Astrocyte (in vitro differentiated cells and primary cell): ENCODE measurements around the gene UBTF. TPM values are rescaled to one million over a fixed set of nuclear protein-coding genes. Genes with fewer than 3 reads are reported as not detected.

Experiments used
- DNase-seq: peaks from one replicate; pipeline ENCODE4 v3.0.0-alpha.2; 2010; ENCODE audit warnings: low read depth
- FAIRE-seq: peaks from 2 replicates; lab custom pipeline; 2011; peaks lifted over from hg19 to GRCh38; lab: Jason Lieb, UNC
- H2AFZ ChIP-seq: 2 replicates; pipeline ENCODE4 v1.6.0; 2012; ENCODE audit warnings: low read depth, low read length, inconsistent platforms
- H3K27ac ChIP-seq: 2 replicates; pipeline ENCODE4 v1.5.1; 2011; ENCODE audit warnings: low read depth, low read length, inconsistent platforms
- H3K27me3 ChIP-seq: 2 replicates; pipeline ENCODE4 v1.6.0; 2011; ENCODE audit warnings: low read length, inconsistent platforms; ENCODE audit not compliant: insufficient read depth
- H3K36me3 ChIP-seq: 2 replicates; pipeline ENCODE4 v1.5.1; 2011; ENCODE audit warnings: low read length, inconsistent platforms; ENCODE audit not compliant: insufficient read depth
- H3K4me1 ChIP-seq: 2 replicates; pipeline ENCODE4 v1.5.1; 2011; ENCODE audit warnings: low read length, inconsistent platforms; ENCODE audit not compliant: insufficient read depth
- H3K4me2 ChIP-seq: 2 replicates; pipeline ENCODE4 v1.6.0; 2012; ENCODE audit warnings: low read length, inconsistent platforms
- H3K4me3 ChIP-seq: 2 replicates; pipeline ENCODE4 v1.5.1; 2011; ENCODE audit warnings: low read depth, mild to moderate bottlenecking, low read length, inconsistent platforms; ENCODE audit not compliant: insufficient read depth
- H3K79me2 ChIP-seq: 2 replicates; pipeline ENCODE4 v1.6.0; 2012; ENCODE audit warnings: mild to moderate bottlenecking, low read length, inconsistent platforms; ENCODE audit not compliant: insufficient read depth
- H3K9ac ChIP-seq: 2 replicates; pipeline ENCODE4 v1.6.0; 2012; ENCODE audit warnings: mild to moderate bottlenecking, low read length, inconsistent platforms
- H3K9me3 ChIP-seq: 2 replicates; pipeline ENCODE4 v1.5.1; 2012; ENCODE audit warnings: low read depth, mild to moderate bottlenecking, low read length, inconsistent platforms; ENCODE audit not compliant: insufficient read depth
- H4K20me1 ChIP-seq: 2 replicates; pipeline ENCODE4 v1.6.0; 2012; ENCODE audit warnings: low read length, inconsistent platforms; ENCODE audit not compliant: insufficient read depth
- H3K27ac Mint-ChIP-seq: one replicate; pipeline ENCODE4 v1.8.0; 2021; ENCODE audit warnings: mild to moderate bottlenecking, mixed read lengths; ENCODE audit not compliant: unreplicated experiment
- H3K27me3 Mint-ChIP-seq: one replicate; pipeline ENCODE4 v1.8.0; 2021; ENCODE audit warnings: low read depth, mixed read lengths; ENCODE audit not compliant: unreplicated experiment
- H3K36me3 Mint-ChIP-seq: one replicate; pipeline ENCODE4 v1.8.0; 2021; ENCODE audit warnings: low read depth, mixed read lengths; ENCODE audit not compliant: unreplicated experiment
- H3K4me1 Mint-ChIP-seq: one replicate; pipeline ENCODE4 v1.8.0; 2021; ENCODE audit warnings: low read depth, mixed read lengths; ENCODE audit not compliant: unreplicated experiment
- H3K4me3 Mint-ChIP-seq: one replicate; pipeline ENCODE4 v1.8.0; 2021; ENCODE audit warnings: mild to moderate bottlenecking, moderate library complexity, mixed read lengths; ENCODE audit not compliant: unreplicated experiment
- H3K9me3 Mint-ChIP-seq: one replicate; pipeline ENCODE4 v1.8.0; 2021; ENCODE audit warnings: mild to moderate bottlenecking, mixed read lengths; ENCODE audit not compliant: unreplicated experiment
- CTCF ChIP-seq: IDR thresholded peaks from 2 replicates; pipeline ENCODE4 v1.5.1; 2011; ENCODE audit warnings: low read depth, mild to moderate bottlenecking, inconsistent platforms, low read length, moderate library complexity; ENCODE audit not compliant: insufficient read depth
- EZH2 ChIP-seq: IDR thresholded peaks from 2 replicates; pipeline ENCODE4 v1.6.1; 2012; ENCODE audit warnings: mild to moderate bottlenecking, low read length, inconsistent platforms; ENCODE audit not compliant: insufficient read depth
- total RNA-seq: library from RNA; stranded (reverse); gene quantifications from 2 replicates; pipeline ENCODE4 v1.2.1, GENCODE V29; 2021

Gene UBTF
- total RNA-seq, 1 donor from 2014 or later: 48.0 TPM

DNA sequence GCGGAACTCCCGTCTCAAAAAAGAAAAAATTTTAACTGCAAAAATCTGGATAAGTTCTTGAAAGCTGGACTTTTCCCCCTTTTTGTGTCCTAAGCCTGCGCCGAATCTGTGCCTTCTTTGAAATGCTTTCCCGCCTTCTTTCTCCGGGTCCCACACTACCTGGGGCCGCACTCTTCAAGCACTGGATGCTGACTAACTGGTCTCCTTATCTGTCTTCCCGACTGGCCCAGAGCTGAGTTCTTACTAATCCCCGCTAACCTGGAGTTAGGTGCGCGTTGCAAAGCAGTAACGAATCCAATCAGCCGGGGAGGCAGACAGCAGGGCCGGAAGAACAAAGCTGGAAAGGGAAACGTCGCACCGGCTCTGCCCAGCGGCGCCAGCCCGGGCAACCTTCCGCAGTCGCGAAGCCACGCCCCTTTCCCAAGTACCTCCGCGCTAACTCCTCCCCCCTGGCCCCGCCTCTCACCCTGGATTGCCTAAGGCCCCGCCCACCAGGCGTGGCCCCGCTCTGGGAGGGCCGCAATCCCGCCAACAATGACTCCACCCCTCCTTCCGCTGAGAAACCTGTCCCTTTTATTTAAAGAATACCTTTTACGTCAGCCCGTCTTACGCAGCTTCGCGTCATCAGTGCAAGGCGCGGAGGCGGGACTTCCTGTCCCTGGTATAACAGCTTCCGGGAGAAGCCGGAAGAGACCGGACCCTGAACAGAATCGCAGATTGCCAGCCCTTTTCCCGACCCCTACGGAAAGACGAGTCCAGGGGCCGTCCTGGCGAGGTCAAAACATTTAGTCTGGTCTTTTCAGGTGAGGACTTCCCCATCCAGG is 33.0 kb downstream of the UBTF start, which contains the start of gene TMUB2:
TSS of gene TMUB2 (plus strand) at position 666 of the 824 bp plus-strand sequence. CDS start 737 bp downstream, outside the sequence.
- peak within 1 kb of the TSS; percentile 97 for H3K9ac ChIP-seq
- peak within 1 kb of the TSS; percentile 93 for H3K4me2 ChIP-seq
- no peaks in the 10 kb centered on the region for H3K9me3 ChIP-seq
- H3K79me2 ChIP-seq: peaks cover 54% of the 10 kb centered on the region
- H3K36me3 ChIP-seq: peaks cover 6% of the 10 kb centered on the region
- H3K36me3 Mint-ChIP-seq: peaks cover 10% of the 10 kb centered on the region
- H3K4me1 ChIP-seq: peaks cover 11% of the 10 kb centered on the region
- FAIRE-seq: peak; percentile 82
- peak within 1 kb of the TSS; percentile 90 for H3K4me3 ChIP-seq
- H3K27ac Mint-ChIP-seq: peak within 1 kb of the TSS; percentile 100
- peak within 1 kb of the TSS; percentile 98 for H3K4me3 Mint-ChIP-seq
- H4K20me1 ChIP-seq: peaks cover 31% of the 10 kb centered on the region
- peak within 1 kb of the TSS; percentile 99 for H3K27ac ChIP-seq
- TF ChIP-seq EZH2 (no peak), CTCF (no peak)
- peak within 1 kb of the TSS; percentile 96 for H2AFZ ChIP-seq
- H3K4me1 Mint-ChIP-seq: peaks cover 11% of the 10 kb centered on the region
- peak; percentile 97 for DNase-seq
- H3K27me3 ChIP-seq: no peaks in the 10 kb centered on the region
- no peaks in the 10 kb centered on the region for H3K27me3 Mint-ChIP-seq
- H3K9me3 Mint-ChIP-seq: no peaks in the 10 kb centered on the region

DNA sequence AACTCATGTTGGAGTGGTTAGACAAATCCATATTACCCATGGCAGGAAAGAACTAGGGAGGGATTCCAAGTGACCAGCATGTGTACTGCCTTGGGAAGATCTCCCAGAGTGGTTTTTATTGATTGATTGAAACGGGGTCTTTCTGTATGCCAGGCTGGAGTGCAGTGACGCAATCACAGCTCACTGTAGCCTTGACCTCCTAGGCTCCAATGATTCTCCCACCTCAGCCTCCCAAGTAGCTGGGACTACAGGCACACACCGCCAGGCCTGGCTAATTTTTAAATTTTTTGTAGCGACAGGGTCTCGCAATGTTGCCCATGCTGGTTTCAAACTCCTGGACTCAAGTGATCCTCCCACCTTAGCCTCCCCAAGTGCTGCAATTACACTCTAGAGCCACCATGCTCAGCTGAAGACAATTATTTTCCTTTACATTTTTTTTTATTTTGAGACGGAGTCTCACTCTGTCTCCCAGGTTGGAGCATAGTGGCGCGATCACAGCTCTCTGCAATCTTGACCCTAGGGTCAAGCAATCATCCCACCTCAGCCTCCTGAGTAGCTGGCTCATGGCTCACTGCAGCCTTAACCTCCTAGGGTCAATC is 35.2 kb downstream of the UBTF start:
- Mint-ChIP-seq H3K27me3 (no peaks in the 10 kb centered on the region), H3K9me3 (no peaks in the 10 kb centered on the region), H3K27ac (no peak overlapping the region), H3K4me3 (peak overlapping the region; percentile 45), H3K36me3 (peaks cover 6% of the 10 kb centered on the region), H3K4me1 (peaks cover 11% of the 10 kb centered on the region)
- Histone ChIP-seq H3K27ac (no peak overlapping the region), H3K4me2 (no peak overlapping the region), H3K36me3 (peaks cover 6% of the 10 kb centered on the region), H3K9me3 (no peaks in the 10 kb centered on the region), H4K20me1 (peaks cover 29% of the 10 kb centered on the region), H3K27me3 (no peaks in the 10 kb centered on the region), H3K4me1 (peaks cover 11% of the 10 kb centered on the region), H3K4me3 (no peak overlapping the region), H2AFZ (no peak overlapping the region), H3K79me2 (peaks cover 54% of the 10 kb centered on the region), H3K9ac (no peak overlapping the region)
- no peak for DNase-seq
- TF ChIP-seq EZH2 (no peak), CTCF (no peak)
- FAIRE-seq: no peak
